ENCODE data around the gene MBP. TPM values are rescaled to one million over a fixed set of nuclear protein-coding genes. Genes with fewer than 3 reads are reported as not detected.

MBP gene
- total RNA-seq, 4 donors from 2014 or later, result 18.1 to 58.8 (median 30.6) TPM

DNA sequence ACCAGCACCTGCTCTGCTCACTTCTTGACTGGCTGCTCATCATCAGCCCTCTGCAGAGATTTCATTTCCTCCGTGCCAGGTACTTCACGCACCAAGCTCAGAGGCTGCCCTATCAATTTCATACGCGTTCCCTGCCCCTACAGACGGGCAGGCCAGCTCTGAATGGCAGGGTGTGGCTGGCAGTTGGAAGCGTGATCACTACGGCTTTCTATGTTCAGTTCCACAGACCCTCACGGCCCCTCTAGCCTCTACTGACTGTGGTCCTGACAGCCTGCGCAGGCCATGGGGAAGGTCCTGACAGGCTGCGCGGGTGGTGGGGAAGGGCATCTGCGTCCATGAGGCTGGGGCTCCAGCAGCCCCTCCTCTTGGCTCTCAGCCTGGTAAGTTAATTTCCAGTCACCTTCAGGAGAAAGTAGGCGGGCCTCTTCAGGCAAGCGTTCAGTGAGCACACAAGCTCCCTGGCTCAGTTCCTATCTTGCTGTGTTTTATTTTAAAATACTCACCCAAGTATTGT is 155.4 kb downstream of the MBP start:
- TF ChIP-seq, protein P1, sequence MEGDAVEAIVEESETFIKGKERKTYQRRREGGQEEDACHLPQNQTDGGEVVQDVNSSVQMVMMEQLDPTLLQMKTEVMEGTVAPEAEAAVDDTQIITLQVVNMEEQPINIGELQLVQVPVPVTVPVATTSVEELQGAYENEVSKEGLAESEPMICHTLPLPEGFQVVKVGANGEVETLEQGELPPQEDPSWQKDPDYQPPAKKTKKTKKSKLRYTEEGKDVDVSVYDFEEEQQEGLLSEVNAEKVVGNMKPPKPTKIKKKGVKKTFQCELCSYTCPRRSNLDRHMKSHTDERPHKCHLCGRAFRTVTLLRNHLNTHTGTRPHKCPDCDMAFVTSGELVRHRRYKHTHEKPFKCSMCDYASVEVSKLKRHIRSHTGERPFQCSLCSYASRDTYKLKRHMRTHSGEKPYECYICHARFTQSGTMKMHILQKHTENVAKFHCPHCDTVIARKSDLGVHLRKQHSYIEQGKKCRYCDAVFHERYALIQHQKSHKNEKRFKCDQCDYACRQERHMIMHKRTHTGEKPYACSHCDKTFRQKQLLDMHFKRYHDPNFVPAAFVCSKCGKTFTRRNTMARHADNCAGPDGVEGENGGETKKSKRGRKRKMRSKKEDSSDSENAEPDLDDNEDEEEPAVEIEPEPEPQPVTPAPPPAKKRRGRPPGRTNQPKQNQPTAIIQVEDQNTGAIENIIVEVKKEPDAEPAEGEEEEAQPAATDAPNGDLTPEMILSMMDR (IDR thresholded peaks at IDR 0.05; ENCODE audit: low read depth), result no peak

DNA sequence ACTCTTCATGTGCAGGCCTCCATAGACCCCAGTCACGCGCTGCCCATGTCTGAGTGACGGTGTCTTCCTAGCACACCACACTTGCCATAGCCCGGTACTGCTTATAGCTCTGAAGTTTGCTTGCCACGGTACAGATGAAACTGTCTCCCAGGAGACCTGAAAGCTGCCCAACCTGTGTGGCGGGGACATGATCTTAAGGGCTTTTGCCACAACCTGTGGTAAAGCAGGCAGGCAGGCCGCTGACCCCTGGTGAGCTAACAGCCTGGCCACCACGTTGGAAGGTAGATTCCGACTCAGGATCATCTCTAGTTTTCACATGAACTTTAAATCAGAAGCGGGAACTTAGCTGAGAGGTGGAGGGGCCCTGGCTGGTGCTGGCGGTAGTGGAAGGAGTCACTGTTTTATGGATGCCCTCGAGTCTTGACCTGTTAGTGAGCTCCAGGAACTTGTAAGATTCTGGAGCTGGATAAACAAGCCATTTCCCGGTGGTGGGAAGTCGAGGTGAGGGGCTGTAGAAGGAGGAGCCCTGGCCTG is 156.9 kb downstream of the MBP start:
- TF ChIP-seq, protein P1 (IDR thresholded peaks at IDR 0.05; ENCODE audit: low read depth), result no peak

DNA sequence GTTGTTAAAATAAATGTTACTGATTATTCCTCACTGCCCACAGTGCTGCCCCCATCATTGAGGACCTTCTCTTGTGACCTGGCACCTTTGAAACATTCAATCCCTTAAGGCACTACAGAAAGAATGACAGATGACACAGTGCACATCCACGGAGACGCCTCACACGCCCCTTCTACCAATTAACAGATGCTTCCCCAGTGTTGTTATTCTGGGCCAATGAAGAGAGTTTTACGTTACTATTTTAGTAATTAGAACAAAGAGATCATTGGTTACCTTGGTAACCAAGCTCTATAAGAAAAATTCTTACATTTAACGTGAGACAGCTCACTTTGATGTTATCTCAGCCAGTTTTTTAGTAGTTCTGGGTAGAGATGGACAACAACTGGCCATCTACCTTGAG is 158.2 kb downstream of the MBP start:
- TF ChIP-seq, protein P1 (IDR thresholded peaks at IDR 0.05; ENCODE audit: low read depth), result no peak

DNA sequence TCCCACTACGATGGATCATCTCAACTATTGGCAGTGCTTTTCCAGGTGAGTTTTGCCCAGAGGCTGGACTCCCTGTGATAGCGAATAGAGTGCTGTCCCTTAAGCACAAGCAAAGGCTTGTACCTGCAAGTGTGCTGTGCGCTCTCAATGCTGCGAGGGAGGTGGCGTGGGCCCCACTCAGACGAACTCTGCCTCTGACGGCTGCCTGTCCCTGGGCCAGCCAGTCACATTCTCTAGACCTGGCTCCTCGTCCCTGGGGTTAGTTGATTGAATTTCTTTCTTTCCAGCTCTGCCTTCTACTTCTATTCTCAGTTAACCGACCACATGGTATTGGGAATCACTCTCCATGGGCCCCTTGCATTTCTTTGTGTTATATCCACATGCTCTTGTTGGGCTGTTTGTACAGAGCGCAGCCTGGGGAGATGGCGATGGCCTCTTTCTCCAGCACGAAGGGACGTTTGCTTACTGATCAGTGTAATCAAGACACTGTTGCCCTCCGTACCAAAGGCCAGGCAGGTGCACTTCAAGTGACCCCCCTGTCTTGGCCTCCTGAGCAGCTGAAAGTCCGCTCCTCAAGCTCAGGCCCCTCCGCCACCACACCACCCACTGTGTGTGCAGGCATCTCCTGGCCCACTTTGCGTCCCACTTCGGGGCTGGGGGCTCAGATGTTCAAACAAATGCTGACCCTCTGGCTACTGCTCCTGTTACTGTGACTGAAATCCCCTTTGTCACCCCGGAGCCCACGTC is 158.9 kb downstream of the MBP start:
- TF ChIP-seq, protein P1 (IDR thresholded peaks at IDR 0.05; ENCODE audit: low read depth), result no peak

DNA sequence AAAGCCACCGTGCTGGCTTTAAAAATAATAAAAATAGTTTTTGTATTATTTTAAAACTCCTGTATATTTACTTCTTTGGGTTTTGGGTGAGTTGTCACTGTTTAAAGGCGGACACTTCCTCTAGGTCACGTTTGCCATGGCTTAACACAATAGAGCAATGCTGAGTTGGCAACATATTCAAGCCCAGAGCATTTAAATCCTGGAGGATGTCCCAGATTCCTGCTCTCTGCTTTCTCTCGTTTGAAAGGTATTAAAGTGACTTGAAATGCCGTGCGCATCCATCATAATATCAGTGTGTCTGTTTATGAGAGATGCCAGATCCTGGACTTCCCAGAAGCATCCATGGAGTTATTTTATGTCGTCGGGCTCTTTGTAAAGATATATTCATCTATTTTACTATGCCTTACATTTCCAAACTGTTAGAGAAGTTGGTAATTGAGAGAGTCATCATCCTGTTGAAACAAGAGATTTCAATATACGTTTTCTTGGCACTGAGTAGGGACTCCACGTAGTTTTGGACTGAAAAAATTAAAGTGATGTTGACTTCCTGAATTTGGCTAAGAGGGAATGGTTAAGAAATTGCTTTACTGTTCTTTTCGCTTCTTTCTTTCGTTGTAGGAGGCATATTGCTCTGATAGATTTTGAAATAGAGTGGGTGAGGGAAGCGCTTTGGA is 159.6 kb downstream of the MBP start:
- TF ChIP-seq, protein P1 (IDR thresholded peaks at IDR 0.05; ENCODE audit: low read depth), result no peak

DNA sequence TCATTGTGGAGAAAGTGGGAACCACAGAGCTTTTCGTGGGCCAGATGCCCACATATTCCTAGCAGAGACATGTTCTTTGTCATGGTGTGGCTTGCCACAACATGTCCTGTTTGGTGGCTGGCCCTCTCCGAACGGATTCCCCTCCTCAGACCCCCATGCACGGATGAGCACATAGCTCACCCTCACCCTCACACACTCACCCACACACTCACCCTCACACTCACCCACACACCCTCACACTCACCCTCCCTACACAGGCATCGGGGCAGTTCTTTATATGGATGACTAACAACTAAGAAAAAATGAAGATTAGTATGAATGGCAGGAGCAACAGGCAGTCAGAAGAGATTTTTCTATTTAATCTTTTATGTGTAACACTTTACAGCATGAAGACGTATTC is 160.3 kb downstream of the MBP start:
- TF ChIP-seq, protein P1 (IDR thresholded peaks at IDR 0.05; ENCODE audit: low read depth), result no peak
